H1 (cell line): ENCODE data around the gene CASK. TPM values are rescaled to one million over a fixed set of nuclear protein-coding genes. Genes with fewer than 3 reads are reported as not detected.

ENCODE experiments used
- CTCF ChIA-PET: fragments of 300-600 bp; sonication (Branson Sonifier 250); formaldehyde crosslinking; loops from one replicate; lab custom pipeline; 2021; ENCODE audit not compliant: partially characterized antibody; lab: Charles Lee
- POLR2A ChIA-PET: fragments of 300-600 bp; sonication (Branson Sonifier 250); formaldehyde crosslinking; loops from one replicate; lab custom pipeline; 2021; ENCODE audit warnings: inconsistent platforms; ENCODE audit not compliant: partially characterized antibody; lab: Charles Lee
- DNase-seq, 2 experiments: peaks; one replicate each; pipeline versions ENCODE4 v3.0.0 to v3.0.0-alpha.2; 2010 to 2022; ENCODE audit warnings: low spot score in 2 of 2, low read depth in 1 of 2, mixed read lengths in 1 of 2
- FAIRE-seq: peaks from 2 replicates; lab custom pipeline; 2011; peaks lifted over from hg19 to GRCh38; lab: Jason Lieb, UNC
- H2AFZ ChIP-seq: 2 replicates; pipeline ENCODE4 v1.8.1; 2012; ENCODE audit warnings: low read length, inconsistent platforms
- H2AK5ac ChIP-seq: 2 replicates; pipeline ENCODE4 v1.6.1; 2013; ENCODE audit warnings: low read depth, low read length
- H2BK120ac ChIP-seq: replicated peaks from 2 replicates; pipeline ENCODE3; 2013; ENCODE audit warnings: low read depth, low read length, inconsistent platforms
- H2BK12ac ChIP-seq: 2 replicates; pipeline ENCODE4 v1.6.1; 2013; ENCODE audit warnings: low read depth, low read length
- H2BK15ac ChIP-seq: 2 replicates; pipeline ENCODE4 v1.6.1; 2013; ENCODE audit warnings: low read length
- H2BK20ac ChIP-seq: 2 replicates; pipeline ENCODE4 v1.6.1; 2013; ENCODE audit warnings: low read length
- H2BK5ac ChIP-seq: 2 replicates; pipeline ENCODE4 v1.6.1; 2013; ENCODE audit warnings: low read depth, low read length
- H3K14ac ChIP-seq: 2 replicates; pipeline ENCODE4 v1.6.1; 2013; ENCODE audit warnings: inconsistent platforms; ENCODE audit not compliant: insufficient read length
- H3K18ac ChIP-seq: 2 replicates; pipeline ENCODE4 v1.6.1; 2013; ENCODE audit warnings: low read length; ENCODE audit errors: extremely low read depth
- H3K23ac ChIP-seq: 2 replicates; pipeline ENCODE4 v1.6.1; 2013; ENCODE audit warnings: inconsistent platforms; ENCODE audit not compliant: insufficient read length
- H3K23me2 ChIP-seq: 2 replicates; pipeline ENCODE4 v1.6.1; 2013; ENCODE audit warnings: low read depth, low read length
- H3K27ac ChIP-seq: 2 replicates; pipeline ENCODE4 v1.6.1; 2011; ENCODE audit warnings: low read depth, low read length, inconsistent platforms
- H3K27me3 ChIP-seq, 4 experiments: replicated peaks in 1 of 4; 1 replicate in 1 of 4; 2 replicates in 3 of 4; pipeline versions ENCODE4 v1.6.1 to v1.8.1; 2011 to 2013; ENCODE audit warnings: low read length in 3 of 4, mild to moderate bottlenecking in 3 of 4, inconsistent platforms in 2 of 4, mixed read lengths in 2 of 4, moderate library complexity in 1 of 4; ENCODE audit not compliant: control insufficient read depth in 3 of 4, insufficient read depth in 3 of 4; ENCODE audit errors: extremely low read depth in 1 of 4
- H3K36me3 ChIP-seq, 4 experiments: 2 replicates each; pipeline versions ENCODE4 v1.6.1 to v1.8.1; 2011 to 2013; ENCODE audit warnings: mild to moderate bottlenecking in 4 of 4, low read length in 3 of 4, moderate library complexity in 2 of 4, control low read depth in 1 of 4, inconsistent platforms in 1 of 4; ENCODE audit not compliant: insufficient read depth in 4 of 4, control insufficient read depth in 2 of 4
- H3K4ac ChIP-seq: replicated peaks from 2 replicates; pipeline ENCODE3; 2013; ENCODE audit warnings: low read length, low read depth, mixed read lengths, inconsistent platforms; ENCODE audit not compliant: insufficient read length
- H3K4me1 ChIP-seq, 4 experiments: replicated peaks in 1 of 4; 1 replicate in 1 of 4; 2 replicates in 3 of 4; pipeline versions ENCODE4 v1.6.1 to v1.8.1; 2011 to 2013; ENCODE audit warnings: low read length in 3 of 4, inconsistent platforms in 2 of 4, mixed read lengths in 1 of 4; ENCODE audit not compliant: insufficient read depth in 4 of 4, control insufficient read depth in 3 of 4
- H3K4me2 ChIP-seq, 2 experiments: 2 replicates each; pipeline versions ENCODE4 v1.6.1 to v1.8.1; 2011 to 2013; ENCODE audit warnings: low read depth in 2 of 2, low read length in 2 of 2, control low read depth in 1 of 2, inconsistent platforms in 1 of 2, mild to moderate bottlenecking in 1 of 2; ENCODE audit not compliant: insufficient read depth in 1 of 2
- H3K4me3 ChIP-seq, 4 experiments: fragments of 200-600, 300-600 bp in 1 of 4; sonication (generic), shearing (Covaris generic), sonication (Bioruptor Twin) in 1 of 4; 2 replicates each; pipeline versions ENCODE4 v1.5.1 to v1.8.1; 2011 to 2016; ENCODE audit warnings: low read length in 4 of 4, low read depth in 3 of 4, control low read depth in 2 of 4, inconsistent platforms in 2 of 4, mild to moderate bottlenecking in 2 of 4, mixed read lengths in 1 of 4, moderate library complexity in 1 of 4; ENCODE audit not compliant: insufficient read depth in 2 of 4; ENCODE audit errors: extremely low read depth in 1 of 4
- H3K56ac ChIP-seq: replicated peaks from 2 replicates; pipeline ENCODE3; 2013; ENCODE audit warnings: low read depth, mild to moderate bottlenecking, mixed read lengths, low read length, inconsistent platforms; ENCODE audit not compliant: insufficient read length
- H3K79me1 ChIP-seq: 2 replicates; pipeline ENCODE4 v1.6.1; 2013; ENCODE audit warnings: low read depth, low read length, control low read depth
- H3K79me2 ChIP-seq, 2 experiments: 2 replicates each; pipeline versions ENCODE4 v1.6.1 to v1.8.1; 2012 to 2013; ENCODE audit warnings: low read length in 2 of 2, mild to moderate bottlenecking in 2 of 2, inconsistent platforms in 1 of 2; ENCODE audit not compliant: insufficient read depth in 2 of 2, control insufficient read depth in 1 of 2
- H3K9ac ChIP-seq, 4 experiments: replicated peaks in 1 of 4; 1 replicate in 1 of 4; 2 replicates in 3 of 4; pipeline versions ENCODE4 v1.6.1 to v1.8.1; 2011 to 2013; ENCODE audit warnings: low read depth in 3 of 4, low read length in 3 of 4, control low read depth in 2 of 4, mild to moderate bottlenecking in 2 of 4, moderate library complexity in 2 of 4, inconsistent platforms in 1 of 4; ENCODE audit errors: extremely low read depth in 1 of 4
- H3K9me3 ChIP-seq, 2 experiments: 2 replicates each; pipeline versions ENCODE4 v1.6.1 to v1.8.1; 2012 to 2013; ENCODE audit warnings: mild to moderate bottlenecking in 2 of 2, moderate library complexity in 2 of 2, control low read depth in 1 of 2, inconsistent platforms in 1 of 2, low read depth in 1 of 2, low read length in 1 of 2, mixed read lengths in 1 of 2; ENCODE audit not compliant: insufficient read depth in 2 of 2
- H4K20me1 ChIP-seq, 2 experiments: replicated peaks in 1 of 2; 2 replicates each; pipeline versions ENCODE3 to v1.8.1; 2011 to 2013; ENCODE audit warnings: inconsistent platforms in 2 of 2, low read length in 2 of 2, mild to moderate bottlenecking in 1 of 2; ENCODE audit not compliant: insufficient read depth in 2 of 2, control insufficient read depth in 1 of 2
- H4K5ac ChIP-seq: 2 replicates; pipeline ENCODE4 v1.6.1; 2013; ENCODE audit warnings: low read length, low read depth, mixed read lengths, inconsistent platforms; ENCODE audit not compliant: insufficient read length
- H4K8ac ChIP-seq: 2 replicates; pipeline ENCODE4 v1.8.0; 2013; ENCODE audit warnings: mild to moderate bottlenecking, moderate library complexity, low read length, inconsistent platforms; ENCODE audit not compliant: insufficient read depth; ENCODE audit errors: extremely low read depth
- H4K91ac ChIP-seq: replicated peaks from 2 replicates; pipeline ENCODE3; 2013; ENCODE audit warnings: low read length, mixed read lengths, inconsistent platforms; ENCODE audit not compliant: insufficient read length
- ASH2L ChIP-seq: fragments of 200-600, 300-600 bp; sonication (generic); IDR thresholded peaks from one replicate; pipeline ENCODE4 v1.7.1; 2017; ENCODE audit warnings: low read length
- ATF3 ChIP-seq: IDR thresholded peaks from 2 replicates; pipeline ENCODE4 v1.6.1; 2011; ENCODE audit warnings: low read depth, mild to moderate bottlenecking, low read length; ENCODE audit not compliant: insufficient read depth
- CBX5 ChIP-seq: fragments of 300-800, 300-1000 bp; sonication (generic); IDR thresholded peaks from 2 replicates; pipeline ENCODE4 v1.7.1; 2016; ENCODE audit warnings: antibody characterized with exemption, low read length, low read depth
- CHD2 ChIP-seq: IDR thresholded peaks from 2 replicates; pipeline ENCODE4 v1.6.1; 2012; ENCODE audit warnings: low read length, improper control_type of control experiment
- CREB1 ChIP-seq: IDR thresholded peaks from 2 replicates; pipeline ENCODE4 v1.6.1; 2012; ENCODE audit warnings: inconsistent platforms
- GTF2F1 ChIP-seq: IDR thresholded peaks from 2 replicates; pipeline ENCODE4 v1.6.1; 2012; ENCODE audit warnings: low read depth, low read length, improper control_type of control experiment, borderline replicate concordance
- KDM4A ChIP-seq: IDR thresholded peaks from one replicate; pipeline ENCODE4 v1.7.1; 2012; ENCODE audit warnings: low read depth, mild to moderate bottlenecking, moderate library complexity, low read length, inconsistent platforms; ENCODE audit not compliant: severe bottlenecking
- MAX ChIP-seq: IDR thresholded peaks from 2 replicates; pipeline ENCODE4 v1.6.1; 2012; ENCODE audit warnings: inconsistent platforms
- RBBP5 ChIP-seq: IDR thresholded peaks from 2 replicates; pipeline ENCODE4 v1.7.1; 2012; ENCODE audit warnings: low read depth, mild to moderate bottlenecking, inconsistent platforms, low read length, moderate library complexity, borderline replicate concordance
- RNF2 ChIP-seq: fragments of 200-900, 300-1000 bp; sonication (generic); IDR thresholded peaks from 2 replicates; pipeline ENCODE4 v1.7.1; 2016; ENCODE audit warnings: borderline replicate concordance, low read depth, mild to moderate bottlenecking, antibody characterized with exemption, low read length; ENCODE audit not compliant: poor library complexity, severe bottlenecking; ENCODE audit errors: missing control alignments
- SAP30 ChIP-seq: fragments of 300-600 bp; sonication (generic); IDR thresholded peaks from 2 replicates; pipeline ENCODE4 v1.7.1; 2012; ENCODE audit warnings: low read length, moderate library complexity, mild to moderate bottlenecking, inconsistent platforms; ENCODE audit not compliant: insufficient read depth, insufficient replicate concordance
- SIRT6 ChIP-seq: IDR thresholded peaks from one replicate; pipeline ENCODE4 v1.7.1; 2012; ENCODE audit warnings: low read length, inconsistent platforms
- SP4 ChIP-seq: IDR thresholded peaks from 2 replicates; pipeline ENCODE4 v1.6.1; 2012; ENCODE audit warnings: low read length, inconsistent platforms
- SUZ12 ChIP-seq: fragments of 200-600 bp; sonication (generic); IDR thresholded peaks from 2 replicates; pipeline ENCODE4 v1.6.1; 2012; ENCODE audit warnings: mild to moderate bottlenecking, inconsistent platforms, low read length, moderate library complexity, mixed read lengths
- WGBS, 2 experiments: shearing (Covaris generic) in 1 of 2; methylation state at CpG; one replicate each; pipeline versions ENCODE4 v1.1.6 to v1.1.7; 2013 to 2015; ENCODE audit warnings: low lambda C conversion rate in 2 of 2, mixed read lengths in 2 of 2, inconsistent platforms in 1 of 2, low coverage in 1 of 2, missing lambda C conversion rate in 1 of 2; ENCODE audit not compliant: insufficient replicate concordance in 2 of 2, insufficient coverage in 1 of 2, insufficient read length in 1 of 2; ENCODE audit errors: extremely low coverage in 1 of 2, missing lambda C conversion rate in 1 of 2; 5-methylcytosine and 5-hydroxymethylcytosine counted together
- polyA plus RNA-seq, 7 experiments: library from polyadenylated mRNA; depleted of rRNA in 3 of 7; stranded (reverse) in 5 of 7; unstranded in 2 of 7; fragments of >200 nt in 5 of 7; fragments of 200-250 nt in 2 of 7; gene quantifications; 1 replicate in 5 of 7; 2 replicates in 1 of 7; 4 replicates in 1 of 7; pipeline versions ENCODE4 v1.2.1 to v1.2.3, GENCODE V29; 2011 to 2013; ENCODE audit warnings: missing spikeins in 2 of 7, mixed read lengths in 2 of 7
- total RNA-seq: library from RNA; stranded (reverse); fragmentation: NEBNext Ultra II Directional; extraction: Animal tissue kit (Norgen Biotek cat#: 25700); gene quantifications from 2 replicates; pipeline ENCODE4 v1.2.1, GENCODE V29; 2021

CASK gene
- total and polyA plus RNA-seq, 2 of the 8 experiments (the other 6 are each of a cell fraction or from before 2014, with no cell fraction given) = 21.6 to 55.1 TPM

- Histone ChIP-seq H3K14ac (no peak overlapping the region), H3K9me3 (no peaks in the 10 kb centered on the region), H3K36me3 (no peaks in the 10 kb centered on the region), H2BK12ac (no peak overlapping the region), H2AK5ac (no peak overlapping the region), H4K91ac (no peak overlapping the region), H3K9ac (no peak overlapping the region), H2BK120ac (no peak overlapping the region), H4K5ac (no peak overlapping the region), H4K20me1 (no peaks in the 10 kb centered on the region), H3K56ac (no peak overlapping the region), H3K18ac (no peak overlapping the region), H3K27ac (peak overlapping the region; percentile 45; the same call in 1 of the 2 replicates), H3K79me2 (no peaks in the 10 kb centered on the region), H3K23me2 (no peaks in the 10 kb centered on the region), H4K8ac (no peak overlapping the region), H3K4me3 (no peak overlapping the region), H2BK20ac (no peak overlapping the region; the same call in 1 of the 2 replicates), H3K23ac (no peak overlapping the region), H2BK15ac (no peak overlapping the region), H3K27me3 (no peaks in the 10 kb centered on the region), H3K79me1 (no peaks in the 10 kb centered on the region), H3K4ac (no peak overlapping the region), H2AFZ (no peak overlapping the region), H3K4me2 (no peak overlapping the region), H3K4me1 (peaks cover 0 to 8% (median under 1%) of the 10 kb centered on the region in 4 experiments; a peak in 4 of 7 replicates), H2BK5ac (peak overlapping the region; percentile 60; the same call in 1 of the 2 replicates)
- FAIRE-seq (peak; percentile 71), DNase-seq (no peak)
- 58% methylated on average over 2 of the region's 2 CpGs; no CpG with 5 or more reads in 1 of the 2 experiments for WGBS, 2 experiments
- POLR2A ChIA-PET = no interaction called here
- CTCF ChIA-PET = interaction anchor here (0.6 kb wide), 1 partner anchor 14 kb away, joined by 3 read pairs; no protein-coding TSS in a partner anchor
- TF ChIP-seq RBBP5 (no peak), KDM4A (no peak), SP4 (no peak), ASH2L (no peak), MAX (no peak), RNF2 (no peak), CREB1 (no peak), ATF3 (no peak), CBX5 (no peak), SUZ12 (no peak), CHD2 (no peak), GTF2F1 (no peak), SAP30 (no peak), SIRT6 (no peak)
These were observed 319.2 kb downstream of the CASK start for GRCh38 chrX:41604177-41604576.
